HG03439 (cell line): Measurements from ENCODE around the gene ATXN7L1.

ENCODE experiments used
- ATAC-seq: cut with Tn5 transposase; IDR thresholded peaks from one replicate; pipeline ENCODE4 v1.9.1; 2021; ENCODE audit warnings: mild to moderate bottlenecking, moderate library complexity; ENCODE audit not compliant: unreplicated experiment

Gene ATXN7L1

DNA sequence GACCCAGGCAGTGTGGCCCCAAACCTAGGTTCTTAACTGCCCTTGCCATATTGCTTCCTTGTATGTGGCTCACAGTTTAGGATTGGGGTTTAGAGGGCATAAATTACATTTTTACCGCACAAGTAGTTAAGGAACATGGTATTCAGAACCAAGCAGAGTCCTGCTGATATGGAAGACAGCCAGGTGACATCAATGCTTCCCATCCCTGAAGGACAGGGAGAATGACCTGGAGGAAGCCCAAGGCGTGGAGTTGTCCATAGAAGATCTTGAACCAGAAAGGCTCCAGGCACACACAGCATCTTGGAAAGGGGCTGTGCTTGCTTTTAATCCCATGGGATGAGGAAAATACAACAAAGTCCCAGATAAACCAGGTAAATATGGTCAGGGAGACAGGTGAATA lies 48.3 kb downstream of the ATXN7L1 start:
- ATAC-seq, result no peak

DNA sequence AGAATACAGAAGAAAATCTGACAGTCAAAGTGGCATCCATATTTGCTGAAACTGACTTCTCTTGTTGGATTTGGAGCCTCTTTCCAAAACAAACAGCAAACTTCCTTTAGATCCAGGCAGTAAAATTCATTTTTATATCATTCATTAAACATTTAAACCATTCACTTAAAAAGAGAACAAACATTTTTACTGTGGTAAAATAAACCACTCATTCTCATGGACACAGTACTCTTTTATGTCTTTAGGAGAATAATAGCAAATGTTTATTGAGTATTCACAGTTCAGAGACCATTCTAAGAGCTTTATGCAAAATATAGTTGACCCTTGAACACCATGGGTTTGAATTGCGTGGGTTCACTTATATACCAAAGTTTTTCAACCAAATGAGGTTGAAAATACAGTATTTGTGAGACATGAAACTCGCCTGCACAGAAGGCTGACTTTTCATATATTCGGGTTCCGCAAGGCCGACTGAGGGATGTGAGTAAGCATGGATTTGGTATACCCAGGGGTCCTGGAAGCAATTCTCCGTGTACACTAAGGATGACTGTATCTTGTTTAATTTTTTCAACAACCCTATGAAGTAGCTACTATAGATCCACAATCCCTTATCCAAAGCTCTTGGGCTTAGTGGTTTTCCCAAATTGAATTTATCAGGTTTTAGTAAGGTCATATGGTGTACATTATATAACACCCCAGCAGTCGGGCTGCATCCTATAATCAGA lies 49.1 kb downstream of the ATXN7L1 start:
- ATAC-seq, result no peak

- ATAC-seq, result no peak
Measured at GRCh38 chr7:105826143-105826542, 50.3 kb downstream of the ATXN7L1 start.

DNA sequence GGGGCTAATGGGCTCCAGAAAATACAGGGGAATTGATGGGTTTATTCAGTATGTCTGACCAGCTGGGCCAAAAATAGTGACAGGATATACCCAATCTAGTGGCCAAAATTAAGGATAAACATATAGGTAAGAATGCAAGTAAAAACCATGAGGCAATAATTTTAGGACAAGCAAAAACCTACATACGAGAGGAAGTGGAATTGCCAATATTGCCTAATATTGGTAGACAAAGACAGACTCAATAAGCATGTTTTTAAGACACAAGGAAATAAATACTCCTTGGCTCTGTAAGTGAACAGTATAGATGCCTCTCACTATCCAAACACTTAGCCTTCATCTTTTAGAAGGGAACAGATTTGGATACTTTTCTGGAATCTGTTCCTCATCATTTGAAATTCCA lies 51.0 kb downstream of the ATXN7L1 start:
- no peak for ATAC-seq

GRCh38 chr7:105822806-105823205 lies 53.6 kb downstream of the ATXN7L1 start:
- ATAC-seq, result no peak

GRCh38 chr7:105821527-105821926 lies 54.9 kb downstream of the ATXN7L1 start:
- ATAC-seq, result no peak

DNA sequence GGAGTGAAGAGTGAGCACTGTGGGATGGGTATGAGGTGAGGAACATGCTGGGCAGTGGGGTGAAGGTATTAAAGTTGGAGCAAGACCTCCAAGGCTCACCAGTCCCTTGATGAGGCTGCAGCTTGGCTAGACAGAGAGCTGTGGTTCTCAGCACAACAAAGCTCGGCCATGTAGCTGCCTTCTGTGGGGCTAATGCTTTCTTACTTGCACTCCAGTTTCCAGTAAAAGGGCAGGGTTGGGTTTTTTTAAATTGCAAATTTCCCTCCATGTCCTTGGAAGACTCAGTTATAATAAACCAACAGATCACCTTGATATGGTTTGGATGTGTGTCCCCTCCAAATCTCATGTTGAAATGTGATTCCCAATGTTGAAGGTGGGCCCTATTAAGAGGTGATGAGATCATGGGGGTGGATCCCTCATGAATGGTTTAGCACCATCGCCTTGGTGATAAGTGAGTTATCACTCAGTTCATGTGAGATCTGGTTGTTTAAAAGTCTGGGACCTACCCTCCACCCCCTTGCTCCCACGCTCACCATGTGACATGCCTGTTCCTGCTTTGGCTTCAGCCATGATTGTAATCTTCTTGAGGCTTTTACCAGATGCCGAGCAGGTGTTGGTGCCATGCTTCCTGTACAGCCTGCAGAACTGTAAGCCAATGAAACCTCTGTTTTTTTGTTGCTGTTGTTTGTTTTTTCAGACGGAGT lies 55.9 kb downstream of the ATXN7L1 start:
- no peak for ATAC-seq

- ATAC-seq, result no peak
Measured at GRCh38 chr7:105819559-105819958, 56.8 kb downstream of the ATXN7L1 start.

DNA sequence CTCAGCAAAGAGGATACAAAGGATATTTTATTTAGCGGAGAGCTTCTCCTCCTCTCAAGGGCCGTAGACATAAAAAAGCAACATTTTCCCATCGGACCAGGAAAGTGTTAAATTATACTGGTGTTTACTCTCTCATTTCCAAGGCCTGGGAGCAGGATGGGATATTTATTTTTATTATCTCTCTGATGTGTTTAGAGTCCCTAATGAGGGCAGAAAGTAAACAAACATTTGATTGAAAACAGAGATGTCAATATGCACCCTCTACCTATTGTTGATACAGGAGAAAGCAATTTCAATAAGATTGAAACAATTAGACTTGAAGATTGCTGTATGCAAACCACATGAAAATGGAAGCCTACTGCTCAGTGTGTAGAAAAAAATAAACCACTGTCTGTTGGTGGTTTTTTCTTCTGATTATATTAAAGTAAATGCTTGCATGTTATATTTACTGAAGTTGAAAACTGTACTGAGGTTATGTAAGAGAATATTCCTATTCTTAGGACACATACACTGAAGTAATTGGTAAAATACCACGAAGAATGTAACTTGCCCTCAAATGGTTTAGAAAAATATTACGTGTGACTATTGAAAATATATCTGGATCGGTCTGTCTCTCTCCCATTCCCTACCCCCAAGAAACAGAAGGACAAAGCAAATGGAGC lies 59.3 kb downstream of the ATXN7L1 start:
- no peak for ATAC-seq

GRCh38 chr7:105816266-105816843 lies 60.0 kb downstream of the ATXN7L1 start:
- ATAC-seq, result no peak

DNA sequence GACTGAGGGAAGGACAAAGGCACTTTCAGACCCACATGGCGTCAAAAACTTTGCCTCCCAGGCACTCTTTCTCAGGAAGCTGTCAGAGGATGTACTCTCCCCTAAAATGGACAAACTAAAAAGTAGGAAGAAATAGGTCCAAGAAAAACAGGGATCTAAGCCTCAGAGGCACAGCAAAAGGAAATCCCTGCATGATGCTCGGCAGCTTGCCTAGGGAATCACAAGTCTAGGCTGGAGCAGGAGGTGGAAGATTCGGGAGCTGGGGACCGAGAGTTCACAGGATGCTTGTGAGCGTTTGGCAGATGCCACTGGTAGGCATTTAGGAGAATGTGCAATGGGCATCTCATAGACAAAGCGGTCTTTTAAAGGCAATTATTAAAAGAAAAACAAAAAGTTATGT lies 60.8 kb downstream of the ATXN7L1 start:
- no peak for ATAC-seq

DNA sequence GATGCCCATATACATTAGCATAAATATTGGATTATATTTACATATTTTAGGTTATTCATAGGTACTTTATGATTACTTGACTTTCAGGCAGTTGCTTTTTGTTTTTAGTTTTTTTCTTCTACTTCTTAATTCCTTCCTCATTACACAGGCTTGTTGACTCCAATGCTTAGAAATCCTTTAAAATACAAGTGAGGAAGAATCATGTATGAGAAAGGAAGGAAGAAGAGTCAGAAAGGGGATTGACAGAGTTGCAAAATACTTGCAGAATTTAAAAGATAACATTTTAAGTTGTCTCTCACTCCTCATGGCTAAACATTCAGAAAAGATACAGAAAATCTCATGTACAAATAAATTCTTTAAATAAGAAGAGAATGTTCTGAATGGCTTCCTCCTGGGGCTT lies 61.9 kb downstream of the ATXN7L1 start:
- no peak for ATAC-seq

DNA sequence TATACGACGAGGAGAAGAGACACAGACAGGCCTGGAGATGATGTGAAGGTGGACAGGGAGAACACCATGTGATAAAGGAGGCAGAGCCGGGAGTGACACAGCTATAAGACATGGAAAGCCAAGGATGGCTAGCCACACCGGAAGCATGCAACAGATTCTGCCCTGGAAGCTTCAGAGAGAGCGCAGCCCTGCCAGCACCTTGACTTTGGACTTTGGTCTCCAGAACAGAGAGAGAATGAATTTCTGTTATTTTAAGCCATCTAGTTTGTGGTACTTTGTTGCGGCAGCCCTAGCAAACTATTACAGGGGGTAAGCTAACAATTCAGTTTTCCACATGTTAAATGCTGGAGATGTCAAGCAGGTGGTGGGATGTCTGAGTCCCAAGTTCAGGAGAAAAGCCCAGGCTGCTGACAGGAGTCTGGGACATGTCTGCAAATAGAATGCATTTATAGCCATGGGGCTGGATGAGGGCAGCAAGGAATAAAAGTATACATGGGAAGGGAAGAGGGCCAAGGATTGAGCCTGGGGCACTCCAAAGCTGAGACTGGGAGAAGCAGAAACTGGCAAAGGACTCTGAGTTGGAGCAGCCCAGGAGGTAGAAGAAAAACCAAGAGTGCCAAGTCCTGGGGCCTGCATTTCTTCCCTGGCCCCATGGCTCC lies 65.1 kb downstream of the ATXN7L1 start:
- no peak for ATAC-seq

GRCh38 chr7:105810556-105810955 lies 65.8 kb downstream of the ATXN7L1 start:
- no peak for ATAC-seq

DNA sequence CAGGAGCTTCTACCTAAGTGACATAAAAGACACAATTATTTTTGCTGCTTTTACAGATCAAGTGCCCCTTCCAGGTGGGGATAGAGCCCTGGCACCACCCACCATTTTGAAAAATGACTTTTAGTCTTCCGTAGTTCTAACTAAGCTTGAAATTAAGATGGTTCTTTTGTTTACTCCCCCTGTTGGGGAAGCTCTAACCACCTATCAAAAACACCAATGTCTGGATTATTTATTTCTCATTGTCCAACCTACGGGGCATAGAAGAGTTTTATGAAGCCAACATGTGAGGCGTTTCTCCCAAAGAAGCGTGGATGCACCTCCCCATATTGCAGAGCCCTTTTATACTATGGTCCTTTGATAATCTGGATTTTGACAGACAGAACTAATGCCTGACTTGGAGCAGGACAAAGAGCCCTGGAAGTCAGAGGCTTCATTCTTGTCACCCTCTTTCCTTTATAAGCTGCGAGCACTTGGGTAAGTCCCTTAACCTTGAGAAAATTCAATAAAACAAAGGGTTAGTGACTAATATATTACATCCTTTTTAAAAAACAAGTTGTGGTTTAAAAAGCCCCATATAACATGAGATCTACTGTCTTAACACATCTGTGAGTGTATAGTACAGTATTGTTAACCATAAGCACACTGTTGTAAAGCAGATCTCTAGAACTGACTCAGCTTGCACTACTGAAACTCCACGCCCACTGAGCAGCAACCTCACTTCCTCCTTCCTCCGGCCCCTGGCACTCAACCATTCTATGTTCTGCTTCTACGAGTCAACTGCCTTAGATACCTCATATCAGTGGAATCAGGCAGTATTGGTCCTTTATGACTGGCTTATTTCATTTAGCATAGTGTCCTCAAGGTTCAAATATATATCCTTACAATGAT lies 67.5 kb downstream of the ATXN7L1 start:
- ATAC-seq, result peak; percentile 97

DNA sequence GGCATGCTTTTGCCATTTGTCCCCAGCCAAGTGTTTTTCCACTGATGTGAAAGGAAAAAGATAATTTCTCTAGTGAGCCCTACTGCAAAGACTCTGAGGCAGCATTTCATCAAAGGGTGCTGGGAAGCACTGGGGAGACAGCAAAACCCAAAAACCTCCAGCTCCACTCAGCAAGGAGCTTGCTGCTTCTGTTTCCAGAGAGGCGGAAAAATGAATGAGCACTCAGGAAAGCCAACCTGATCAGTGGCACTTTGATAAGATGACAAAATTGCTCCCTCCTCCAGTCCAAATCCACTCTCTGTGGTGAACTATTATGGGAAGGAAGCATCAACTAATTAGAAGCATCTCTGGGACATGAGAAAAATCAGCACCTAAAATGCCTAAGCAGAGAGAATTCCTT lies 68.2 kb downstream of the ATXN7L1 start:
- ATAC-seq, result no peak

- no peak for ATAC-seq
Measured at GRCh38 chr7:105807448-105807762, 69.0 kb downstream of the ATXN7L1 start.

- peak; percentile 27 for ATAC-seq
Measured at GRCh38 chr7:105806592-105807447, 69.6 kb downstream of the ATXN7L1 start.

DNA sequence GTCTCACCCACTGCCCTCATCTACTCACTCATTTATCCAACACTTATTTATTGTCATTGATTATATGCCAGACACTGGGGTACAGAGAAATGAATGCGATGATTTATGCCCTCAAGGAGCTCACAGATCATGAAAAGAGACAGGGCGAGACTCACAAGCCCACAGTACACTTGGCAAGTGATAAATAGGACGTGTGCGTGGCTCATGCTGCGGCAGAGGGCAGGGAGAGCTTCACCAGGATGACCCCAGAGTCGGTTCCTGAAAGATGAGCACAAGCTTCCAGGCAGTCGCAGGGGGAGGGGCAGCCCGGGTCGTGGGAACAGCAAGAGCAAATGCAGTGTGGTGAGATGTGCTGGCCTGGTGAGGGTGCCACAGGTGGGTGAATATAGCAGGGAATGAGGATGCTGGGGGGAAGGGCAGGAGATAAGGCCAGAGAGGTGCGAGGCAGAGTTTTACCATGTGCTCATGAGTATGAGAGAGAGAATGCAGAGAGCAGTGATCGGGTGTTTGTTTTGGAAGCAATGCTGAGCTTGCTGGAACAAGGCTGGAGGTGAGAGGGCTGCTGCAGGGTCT lies 70.9 kb downstream of the ATXN7L1 start:
- no peak for ATAC-seq
